ENCODE results near the gene SMOC2. TPM values are rescaled to one million over a fixed set of nuclear protein-coding genes. Genes with fewer than 3 reads are reported as not detected.

Gene SMOC2
- total and polyA plus RNA-seq, 2 donors from 2014 or later: 6.5 to 13.1 TPM

GRCh38 chr6:168546730-168547129 lies 105.7 kb downstream of the SMOC2 start:
- no peak for FAIRE-seq
- Histone ChIP-seq H3K4me1 (ENCODE audit: control insufficient read depth in 2 of 3, insufficient read depth in 2 of 3, low read depth in 1 of 3, low read length in 3 of 3) (no peaks in the 10 kb centered on the region), H3K36me3 (ENCODE audit: control insufficient read depth in 2 of 3, insufficient read depth in 3 of 3, low read length in 3 of 3) (no peaks in the 10 kb centered on the region), H3K27me3 (ENCODE audit: control insufficient read depth, insufficient read depth, low read length) (no peaks in the 10 kb centered on the region), H3K9me3 (ENCODE audit: control insufficient read depth in 2 of 3, insufficient read depth in 1 of 3, low read length in 3 of 3) (no peaks in the 10 kb centered on the region), H3K27ac (ENCODE audit: low read depth in 2 of 2, low read length in 2 of 2) (no peak overlapping the region), H3K4me3 (ENCODE audit: low read length in 3 of 3) (no peak overlapping the region), H3K9ac (ENCODE audit: low read length in 3 of 3) (no peak overlapping the region)
- TF ChIP-seq, protein P1, sequence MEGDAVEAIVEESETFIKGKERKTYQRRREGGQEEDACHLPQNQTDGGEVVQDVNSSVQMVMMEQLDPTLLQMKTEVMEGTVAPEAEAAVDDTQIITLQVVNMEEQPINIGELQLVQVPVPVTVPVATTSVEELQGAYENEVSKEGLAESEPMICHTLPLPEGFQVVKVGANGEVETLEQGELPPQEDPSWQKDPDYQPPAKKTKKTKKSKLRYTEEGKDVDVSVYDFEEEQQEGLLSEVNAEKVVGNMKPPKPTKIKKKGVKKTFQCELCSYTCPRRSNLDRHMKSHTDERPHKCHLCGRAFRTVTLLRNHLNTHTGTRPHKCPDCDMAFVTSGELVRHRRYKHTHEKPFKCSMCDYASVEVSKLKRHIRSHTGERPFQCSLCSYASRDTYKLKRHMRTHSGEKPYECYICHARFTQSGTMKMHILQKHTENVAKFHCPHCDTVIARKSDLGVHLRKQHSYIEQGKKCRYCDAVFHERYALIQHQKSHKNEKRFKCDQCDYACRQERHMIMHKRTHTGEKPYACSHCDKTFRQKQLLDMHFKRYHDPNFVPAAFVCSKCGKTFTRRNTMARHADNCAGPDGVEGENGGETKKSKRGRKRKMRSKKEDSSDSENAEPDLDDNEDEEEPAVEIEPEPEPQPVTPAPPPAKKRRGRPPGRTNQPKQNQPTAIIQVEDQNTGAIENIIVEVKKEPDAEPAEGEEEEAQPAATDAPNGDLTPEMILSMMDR (IDR thresholded peaks at IDR 0.05; ENCODE audit: borderline replicate concordance, extremely low read depth, insufficient read depth): no peak
- intact Hi-C loops (cut with DNase I): no loop called here
- DNase-seq: no peak

DNA sequence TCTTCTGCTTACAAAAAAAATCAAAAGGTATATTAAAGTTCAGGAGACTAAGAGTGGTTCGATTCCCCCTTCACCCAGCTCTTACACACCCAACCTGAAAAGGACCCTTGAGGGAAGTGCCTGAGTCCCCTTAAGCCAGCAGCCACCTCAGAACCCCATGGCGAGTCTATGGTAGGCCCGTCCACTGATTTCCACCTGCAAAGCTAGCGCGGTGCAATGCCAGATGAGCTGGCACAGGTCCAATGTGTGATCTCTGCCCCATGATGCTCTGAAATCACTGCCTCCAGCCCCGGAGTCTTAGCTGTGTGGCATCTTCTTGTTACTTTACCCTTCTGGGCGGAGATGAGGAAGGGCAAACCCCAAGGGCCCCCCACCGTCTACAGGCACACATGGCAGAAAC lies 109.3 kb downstream of the SMOC2 start:
- DNase-seq (no peak), FAIRE-seq (no peak)
- Histone ChIP-seq H3K9me3 (ENCODE audit: control insufficient read depth in 2 of 3, insufficient read depth in 1 of 3, low read length in 3 of 3) (no peaks in the 10 kb centered on the region), H3K27me3 (ENCODE audit: control insufficient read depth, insufficient read depth, low read length) (no peaks in the 10 kb centered on the region), H3K4me3 (ENCODE audit: low read length in 3 of 3) (no peak overlapping the region), H3K36me3 (ENCODE audit: control insufficient read depth in 2 of 3, insufficient read depth in 3 of 3, low read length in 3 of 3) (no peaks in the 10 kb centered on the region), H3K27ac (ENCODE audit: low read depth in 2 of 2, low read length in 2 of 2) (no peak overlapping the region), H3K9ac (ENCODE audit: low read length in 3 of 3) (no peak overlapping the region), H3K4me1 (ENCODE audit: control insufficient read depth in 2 of 3, insufficient read depth in 2 of 3, low read depth in 1 of 3, low read length in 3 of 3) (no peaks in the 10 kb centered on the region)
- intact Hi-C loops (cut with DNase I): no loop called here
- TF ChIP-seq, protein P1 (IDR thresholded peaks at IDR 0.05; ENCODE audit: borderline replicate concordance, extremely low read depth, insufficient read depth): no peak

- DNase-seq: no peak
- Histone ChIP-seq H3K4me3 (ENCODE audit: low read length in 3 of 3) (no peak overlapping the region), H3K27me3 (ENCODE audit: control insufficient read depth, insufficient read depth, low read length) (no peaks in the 10 kb centered on the region), H3K36me3 (ENCODE audit: control insufficient read depth in 2 of 3, insufficient read depth in 3 of 3, low read length in 3 of 3) (no peaks in the 10 kb centered on the region), H3K9me3 (ENCODE audit: control insufficient read depth in 2 of 3, insufficient read depth in 1 of 3, low read length in 3 of 3) (no peaks in the 10 kb centered on the region), H3K4me1 (ENCODE audit: control insufficient read depth in 2 of 3, insufficient read depth in 2 of 3, low read depth in 1 of 3, low read length in 3 of 3) (no peaks in the 10 kb centered on the region), H3K9ac (ENCODE audit: low read length in 3 of 3) (no peak overlapping the region), H3K27ac (ENCODE audit: low read depth in 2 of 2, low read length in 2 of 2) (no peak overlapping the region)
- TF ChIP-seq, protein P1 (IDR thresholded peaks at IDR 0.05; ENCODE audit: borderline replicate concordance, extremely low read depth, insufficient read depth): no peak
- intact Hi-C loops (cut with DNase I): no loop called here
- no peak for FAIRE-seq
Observed at GRCh38 chr6:168554472-168554871, 113.5 kb downstream of the SMOC2 start.
